ENCODE results near the gene HTD2.

Gene HTD2

DNA sequence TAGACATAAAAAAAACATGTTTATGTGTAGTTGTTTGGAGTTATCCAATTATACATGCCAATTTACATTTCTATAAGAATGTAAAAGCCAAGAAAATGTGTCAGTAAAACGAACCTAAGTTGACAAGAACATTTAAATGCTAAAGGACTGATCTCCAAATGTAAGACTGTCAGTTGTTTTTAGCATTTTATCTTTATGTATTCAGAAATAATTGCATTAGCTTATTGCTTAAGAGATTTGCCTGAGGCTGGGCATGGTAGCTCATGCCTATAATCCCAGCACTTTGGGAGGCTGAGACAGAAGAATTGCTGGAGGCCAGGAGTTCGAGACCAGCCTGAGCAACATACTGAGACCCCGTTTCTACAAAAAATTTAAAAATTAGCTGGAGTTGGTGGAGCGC lies 53.3 kb downstream of the HTD2 start:
- DNase-seq: no peak

DNA sequence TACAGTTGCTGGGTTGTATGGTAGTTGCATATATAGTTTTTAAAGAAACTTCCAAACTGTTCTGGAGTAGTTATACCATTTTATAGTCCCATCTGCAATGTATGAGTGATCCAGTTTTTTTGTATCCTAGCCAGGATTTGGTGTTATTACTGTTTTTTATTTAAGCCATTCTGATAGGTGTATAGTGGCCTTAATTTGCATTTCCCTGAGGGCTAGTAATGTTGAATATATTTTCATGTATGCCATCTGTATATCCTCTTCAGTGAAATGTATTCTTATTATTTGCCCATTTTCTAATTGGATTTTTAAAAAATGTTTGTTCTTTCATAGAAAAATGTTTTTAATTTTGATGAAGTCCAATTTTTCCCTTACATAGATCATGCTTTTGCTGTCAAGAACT lies 55.5 kb downstream of the HTD2 start:
- DNase-seq: no peak

DNA sequence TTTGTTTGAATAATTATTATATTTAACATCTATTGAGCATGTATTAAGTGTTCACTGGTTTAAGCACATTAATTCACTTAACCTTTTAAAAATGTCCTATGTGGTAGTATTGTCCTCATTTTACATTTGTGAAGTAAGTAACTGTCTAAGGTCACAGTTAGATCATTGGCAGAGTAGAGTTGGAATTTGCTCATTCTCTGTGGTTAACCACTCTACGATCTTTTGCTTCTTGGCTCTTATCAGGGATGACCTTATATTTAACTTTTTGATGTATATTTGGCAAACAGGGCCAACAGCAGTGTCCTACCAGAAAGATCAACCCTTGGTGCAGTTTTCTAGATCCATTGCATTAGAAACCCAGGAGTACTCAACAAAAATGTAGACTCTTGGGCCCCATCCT lies 60.4 kb downstream of the HTD2 start:
- DNase-seq: no peak

DNA sequence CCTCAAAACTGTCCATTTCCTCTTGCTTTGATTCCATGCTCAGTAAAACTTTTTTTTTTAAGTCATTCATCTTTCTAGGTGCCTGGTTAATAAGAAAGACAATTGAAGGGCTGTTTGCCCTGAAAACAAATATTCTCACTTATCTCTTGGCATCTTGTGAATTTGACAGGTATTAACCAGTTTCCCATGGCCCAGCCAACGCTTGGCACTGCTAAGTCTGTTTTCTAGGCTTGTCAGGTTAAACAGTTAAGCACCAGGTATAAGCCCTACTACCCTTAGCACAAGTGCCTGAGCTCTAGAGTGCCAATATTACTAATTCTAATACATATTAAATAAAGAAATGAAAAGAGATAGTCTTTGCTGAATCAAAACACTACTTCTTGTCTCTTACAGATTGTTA lies 62.7 kb downstream of the HTD2 start:
- DNase-seq: no peak
